K562 (cell line): ENCODE data around the gene DNAJC30. TPM values are rescaled to one million over a fixed set of nuclear protein-coding genes. Genes with fewer than 3 reads are reported as not detected.

Experiments used
- ARID3A ChIP-seq: IDR thresholded peaks from 2 replicates; pipeline ENCODE4 v1.6.1; 2012; ENCODE audit warnings: low read depth, low read length, improper control_type of control experiment, borderline replicate concordance
- BCLAF1 ChIP-seq, 2 experiments: fragments of 450-650 bp in 1 of 2; IDR thresholded peaks; 2 replicates each; pipeline ENCODE4 v1.6.1; 2011 to 2017; ENCODE audit warnings: low read depth in 2 of 2, antibody characterized with exemption in 1 of 2, borderline replicate concordance in 1 of 2, low read length in 1 of 2, mild to moderate bottlenecking in 1 of 2, mixed read lengths in 1 of 2; ENCODE audit not compliant: control insufficient read depth in 1 of 2
- CBFA2T2 ChIP-seq: fragments of 450-650 bp; conservative IDR thresholded peaks from 2 replicates; pipeline ENCODE4 v1.6.1; 2017; ENCODE audit warnings: mild to moderate bottlenecking
- DPF2 ChIP-seq: fragments of 450-650 bp; IDR thresholded peaks from 2 replicates; pipeline ENCODE4 v1.6.1; 2016
- HDGF ChIP-seq: fragments of 450-650 bp; IDR thresholded peaks from 2 replicates; pipeline ENCODE4 v1.6.1; 2016
- KDM5B ChIP-seq: fragments of 200-600 bp; sonication (generic); IDR thresholded peaks from 2 replicates; pipeline ENCODE4 v1.6.1; 2012; ENCODE audit warnings: low read depth, mild to moderate bottlenecking, moderate library complexity, low read length, control low read depth, inconsistent platforms; ENCODE audit not compliant: insufficient replicate concordance
- LEF1 ChIP-seq: fragments of 450-650 bp; IDR thresholded peaks from 2 replicates; pipeline ENCODE4 v1.6.1; 2016; ENCODE audit warnings: mild to moderate bottlenecking
- MYNN ChIP-seq, 2 experiments: sonication (generic); formaldehyde crosslinking in 1 of 2; IDR thresholded peaks; 2 replicates each; pipeline versions ENCODE4 v1.5.0 to v1.6.1; 2016 to 2020; ENCODE audit warnings: antibody characterized with exemption in 1 of 2, missing genetic modification reagents in 1 of 2
- RUNX1 ChIP-seq: sonication (generic); IDR thresholded peaks from 2 replicates; pipeline ENCODE4 v1.6.1; 2016; ENCODE audit warnings: antibody characterized with exemption, low read depth
- SMAD4 ChIP-seq: fragments of 250-450 bp; sonication (Bioruptor Pico); conservative IDR thresholded peaks from 2 replicates; pipeline ENCODE4 v1.8.0; 2021; ENCODE audit warnings: inconsistent platforms, mild to moderate bottlenecking, moderate library complexity
- SREBF2 ChIP-seq: sonication (generic); formaldehyde crosslinking; IDR thresholded peaks from 2 replicates; pipeline ENCODE4 v1.4.0; 2020; ENCODE audit warnings: mild to moderate bottlenecking, missing genetic modification reagents
- ZEB2 ChIP-seq: fragments of 450-650 bp; IDR thresholded peaks from 2 replicates; pipeline ENCODE4 v1.6.1; 2016
- ZNF232 ChIP-seq: sonication (generic); formaldehyde crosslinking; IDR thresholded peaks from 2 replicates; pipeline ENCODE4 v1.8.0; 2022; ENCODE audit warnings: mild to moderate bottlenecking, missing genetic modification reagents
- ZNF384 ChIP-seq: IDR thresholded peaks from 2 replicates; pipeline ENCODE4 v1.6.1; 2012; ENCODE audit warnings: low read depth, low read length, improper control_type of control experiment
- ZNF395 ChIP-seq: fragments of 200-800 bp; sonication (Bioruptor generic); IDR thresholded peaks from 2 replicates; pipeline ENCODE4 v1.6.1; 2017; ENCODE audit warnings: missing genetic modification characterization, missing compliant biosample characterization
- ZNF696 ChIP-seq: fragments of 250-450 bp; sonication (Bioruptor Pico); conservative IDR thresholded peaks from 2 replicates; pipeline ENCODE4 v1.4.0; 2020; ENCODE audit warnings: mild to moderate bottlenecking, moderate library complexity
- polyA plus RNA-seq, 8 experiments: library from polyadenylated mRNA; depleted of rRNA in 4 of 8; stranded (reverse) in 5 of 8; unstranded in 3 of 8; fragments of >200 nt; fragmentation: Nextera tagmentation in 2 of 8; fragmentation: Illumina TruSeq in 1 of 8; extraction: Ambion mirVana in 2 of 8; extraction: Trizol in 1 of 8; gene quantifications; 2 replicates each; pipeline versions ENCODE4 v1.2.1 to v1.2.3, GENCODE V29; 2011 to 2014; ENCODE audit warnings: inconsistent platforms in 1 of 8, missing spikeins in 1 of 8
- total RNA-seq, 7 experiments: library from RNA; depleted of rRNA in 6 of 7; stranded (reverse); fragments of >200 nt in 6 of 7; fragmentation: Illumina TruSeq in 2 of 7; extraction: Trizol in 2 of 7; gene quantifications; 2 replicates each; pipeline versions ENCODE4 v1.2.1 to v1.2.3, GENCODE V29; 2011 to 2021; ENCODE audit warnings: low replicate concordance in 1 of 7
- TF ChIP-seq, protein P1 (sequence below): fragments of 200-400 bp; formaldehyde crosslinking; IDR thresholded peaks from 2 replicates; pipeline ENCODE4 v1.6.1; 2017; ENCODE audit warnings: mild to moderate bottlenecking, low read depth, low read length, moderate library complexity
- TF ChIP-seq, protein P2 (sequence below): IDR thresholded peaks from 3 replicates; pipeline ENCODE4 v1.6.1; 2011; ENCODE audit warnings: borderline replicate concordance, mild to moderate bottlenecking; ENCODE audit not compliant: insufficient read length, insufficient read depth

Gene DNAJC30
- total and polyA plus RNA-seq, 9 of the 15 experiments (the other 6 are each of a cell fraction or from before 2014, with no cell fraction given) = 1.1 to 11.3 (median 4.6) TPM

- TF ChIP-seq, protein P1, sequence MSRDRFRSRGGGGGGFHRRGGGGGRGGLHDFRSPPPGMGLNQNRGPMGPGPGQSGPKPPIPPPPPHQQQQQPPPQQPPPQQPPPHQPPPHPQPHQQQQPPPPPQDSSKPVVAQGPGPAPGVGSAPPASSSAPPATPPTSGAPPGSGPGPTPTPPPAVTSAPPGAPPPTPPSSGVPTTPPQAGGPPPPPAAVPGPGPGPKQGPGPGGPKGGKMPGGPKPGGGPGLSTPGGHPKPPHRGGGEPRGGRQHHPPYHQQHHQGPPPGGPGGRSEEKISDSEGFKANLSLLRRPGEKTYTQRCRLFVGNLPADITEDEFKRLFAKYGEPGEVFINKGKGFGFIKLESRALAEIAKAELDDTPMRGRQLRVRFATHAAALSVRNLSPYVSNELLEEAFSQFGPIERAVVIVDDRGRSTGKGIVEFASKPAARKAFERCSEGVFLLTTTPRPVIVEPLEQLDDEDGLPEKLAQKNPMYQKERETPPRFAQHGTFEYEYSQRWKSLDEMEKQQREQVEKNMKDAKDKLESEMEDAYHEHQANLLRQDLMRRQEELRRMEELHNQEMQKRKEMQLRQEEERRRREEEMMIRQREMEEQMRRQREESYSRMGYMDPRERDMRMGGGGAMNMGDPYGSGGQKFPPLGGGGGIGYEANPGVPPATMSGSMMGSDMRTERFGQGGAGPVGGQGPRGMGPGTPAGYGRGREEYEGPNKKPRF = no peak
- TF ChIP-seq SMAD4 (CRISPR knock-in tag) (peak; percentile 93), RUNX1 (no peak), ZNF395 (CRISPR knock-in tag) (peak; percentile 92; the same call in 1 of the 2 replicates), ZNF384 (peak; percentile 86), ZNF696 (CRISPR knock-in tag) (no peak), ARID3A (peak; percentile 81; the same call in 1 of the 2 replicates), DPF2 (peak; percentile 94), CBFA2T2 (peak; percentile 98), HDGF (no peak), LEF1 (peak; percentile 96), BCLAF1 (IDR thresholded peaks at IDR 0.05; ENCODE audit: borderline replicate concordance in 1 of 2, control insufficient read depth in 1 of 2, low read depth in 2 of 2, low read length in 1 of 2) (0 out of 4 replicates have a peak, but pooled peaks of 1 of the 2 experiments have one; percentile 48), KDM5B (no peak), ZNF232 (no peak), SREBF2 (CRISPR knock-in tag) (no peak), ZEB2 (peak; percentile 91), MYNN (IDR thresholded peaks at IDR 0.05) (peak; percentile 85), MYNN (CRISPR knock-in tag; IDR thresholded peaks at IDR 0.05) (no peak)
- TF ChIP-seq, protein P2, sequence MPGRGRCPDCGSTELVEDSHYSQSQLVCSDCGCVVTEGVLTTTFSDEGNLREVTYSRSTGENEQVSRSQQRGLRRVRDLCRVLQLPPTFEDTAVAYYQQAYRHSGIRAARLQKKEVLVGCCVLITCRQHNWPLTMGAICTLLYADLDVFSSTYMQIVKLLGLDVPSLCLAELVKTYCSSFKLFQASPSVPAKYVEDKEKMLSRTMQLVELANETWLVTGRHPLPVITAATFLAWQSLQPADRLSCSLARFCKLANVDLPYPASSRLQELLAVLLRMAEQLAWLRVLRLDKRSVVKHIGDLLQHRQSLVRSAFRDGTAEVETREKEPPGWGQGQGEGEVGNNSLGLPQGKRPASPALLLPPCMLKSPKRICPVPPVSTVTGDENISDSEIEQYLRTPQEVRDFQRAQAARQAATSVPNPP = no peak
These were observed 32.5 kb upstream of the DNAJC30 start (continued) for GRCh38 chr7:73715648-73716317.
